Common myeloid progenitor, CD34-positive (primary cell): ENCODE data around the gene CPEB1.

Experiments
- CTCF ChIA-PET: fragments of 350-600 bp; sonication (Branson Sonifier 250); formaldehyde crosslinking; loops from one replicate; lab custom pipeline; 2021; ENCODE audit warnings: antibody characterized with exemption; lab: Charles Lee
- POLR2A ChIA-PET: fragments of 350-600 bp; sonication (Branson Sonifier 250); formaldehyde crosslinking; loops from one replicate; lab custom pipeline; 2021; ENCODE audit warnings: antibody characterized with exemption; lab: Charles Lee
- DNase-seq, 3 donors: peaks; one replicate each; pipeline versions ENCODE4 v3.0.0 to v3.0.0-alpha.2; 2013
- H3K27ac ChIP-seq, 2 experiments: 1 replicate in 1 of 2; 2 replicates in 1 of 2; pipeline ENCODE4 v1.7.0; 2013; ENCODE audit warnings: inconsistent platforms in 2 of 2, low read length in 2 of 2, mild to moderate bottlenecking in 2 of 2, low read depth in 1 of 2, moderate library complexity in 1 of 2; ENCODE audit not compliant: severe bottlenecking in 2 of 2, insufficient read depth in 1 of 2, poor library complexity in 1 of 2
- H3K27me3 ChIP-seq, 5 experiments: replicated peaks in 2 of 5; 1 replicate in 3 of 5; 2 replicates in 2 of 5; pipeline versions ENCODE4 v1.6.1 to v1.7.0; 2013; ENCODE audit warnings: low read length in 4 of 5, mild to moderate bottlenecking in 2 of 5, moderate library complexity in 2 of 5, inconsistent platforms in 1 of 5; ENCODE audit not compliant: insufficient read depth in 5 of 5, control insufficient read depth in 4 of 5
- H3K36me3 ChIP-seq, 4 experiments: 1 replicate in 2 of 4; 2 replicates in 2 of 4; pipeline versions ENCODE4 v1.6.1 to v1.7.0; 2013; ENCODE audit warnings: low read length in 3 of 4, control low read depth in 1 of 4, mild to moderate bottlenecking in 1 of 4; ENCODE audit not compliant: control insufficient read depth in 4 of 4, insufficient read depth in 4 of 4
- H3K4me1 ChIP-seq, 4 experiments: 1 replicate in 3 of 4; 2 replicates in 1 of 4; pipeline versions ENCODE4 v1.6.1 to v1.7.1; 2013; ENCODE audit warnings: low read length in 3 of 4, mild to moderate bottlenecking in 3 of 4, control low read depth in 1 of 4, inconsistent platforms in 1 of 4, moderate library complexity in 1 of 4; ENCODE audit not compliant: control insufficient read depth in 4 of 4, insufficient read depth in 4 of 4; ENCODE audit errors: control extremely low read depth in 1 of 4
- H3K4me3 ChIP-seq, 7 experiments: 1 replicate in 4 of 7; 2 replicates in 3 of 7; pipeline versions ENCODE4 v1.5.1 to v1.7.0; 2013; ENCODE audit warnings: mild to moderate bottlenecking in 7 of 7, low read length in 6 of 7, moderate library complexity in 6 of 7, inconsistent platforms in 2 of 7, low read depth in 2 of 7, control low read depth in 1 of 7; ENCODE audit not compliant: insufficient read depth in 4 of 7, control insufficient read depth in 1 of 7; ENCODE audit errors: extremely low read depth in 1 of 7
- H3K9me3 ChIP-seq, 5 experiments: 1 replicate in 4 of 5; 2 replicates in 1 of 5; pipeline versions ENCODE4 v1.6.1 to v1.7.1; 2013; ENCODE audit warnings: low read length in 4 of 5, mild to moderate bottlenecking in 2 of 5, inconsistent platforms in 1 of 5, low read depth in 1 of 5, moderate library complexity in 1 of 5; ENCODE audit not compliant: control insufficient read depth in 4 of 5, insufficient read depth in 2 of 5; ENCODE audit errors: control extremely low read depth in 1 of 5
- WGBS: methylation state at CpG from one replicate; pipeline ENCODE4 v1.1.5; 2013; ENCODE audit not compliant: insufficient coverage; 5-methylcytosine and 5-hydroxymethylcytosine counted together

The CPEB1 gene

GRCh38 chr15:82662641-82663040 is 15.5 kb upstream of the CPEB1 start:
- peaks cover 0 to 5% (median 0%) of the 10 kb centered on the region in 5 experiments for H3K27me3 ChIP-seq
- ChIA-PET POLR2A (no interaction called here), CTCF (no interaction called here)

GRCh38 chr15:82660378-82660777 is 13.2 kb upstream of the CPEB1 start:
- Histone ChIP-seq H3K4me3 (no peak overlapping the region), H3K27me3 (peaks cover 0 to 11% (median 0%) of the 10 kb centered on the region in 5 experiments), H3K36me3 (no peaks in the 10 kb centered on the region), H3K9me3 (no peaks in the 10 kb centered on the region), H3K27ac (no peak overlapping the region), H3K4me1 (no peaks in the 10 kb centered on the region)
- CTCF ChIA-PET = interaction anchor here (1.3 to 1.8 kb wide), 2 partner anchors 15 to 19 kb away, joined by 3 to 5 read pairs; no protein-coding TSS in a partner anchor
- 100% methylated on average over 1 of the region's 1 CpG for WGBS
- POLR2A ChIA-PET = no interaction called here
- DNase-seq = no peak

More at GRCh38 chr15:82662641-82663040, 15.5 kb upstream of the CPEB1 start:
- Histone ChIP-seq H3K27ac (no peak overlapping the region), H3K36me3 (no peaks in the 10 kb centered on the region), H3K9me3 (no peaks in the 10 kb centered on the region), H3K4me1 (no peaks in the 10 kb centered on the region), H3K4me3 (no peak overlapping the region)
- DNase-seq = no peak
- WGBS = 94% methylated on average over 9 of the region's 9 CpGs

- H3K36me3 ChIP-seq = no peaks in the 10 kb centered on the region
- no peak overlapping the region for H3K27ac ChIP-seq
- no peak overlapping the region for H3K4me3 ChIP-seq
- ChIA-PET POLR2A (no interaction called here), CTCF (no interaction called here)
- peaks cover 0 to 18% (median 0%) of the 10 kb centered on the region in 5 experiments for H3K27me3 ChIP-seq
- H3K9me3 ChIP-seq = no peaks in the 10 kb centered on the region
- DNase-seq = no peak
- WGBS = 76% methylated on average over 5 of the region's 7 CpGs
- H3K4me1 ChIP-seq = no peaks in the 10 kb centered on the region
Measured at GRCh38 chr15:82656641-82657266, 9.6 kb upstream of the CPEB1 start.

GRCh38 chr15:82655606-82656005 is 8.4 kb upstream of the CPEB1 start:
- no peaks in the 10 kb centered on the region for H3K36me3 ChIP-seq
- no peak overlapping the region for H3K4me3 ChIP-seq
- no peak overlapping the region for H3K27ac ChIP-seq
- ChIA-PET POLR2A (no interaction called here), CTCF (no interaction called here)
- no peaks in the 10 kb centered on the region for H3K9me3 ChIP-seq
- no peak for DNase-seq
- H3K27me3 ChIP-seq = peaks cover 0 to 18% (median 0%) of the 10 kb centered on the region in 5 experiments
- 100% methylated on average over 3 of the region's 3 CpGs for WGBS
- no peaks in the 10 kb centered on the region for H3K4me1 ChIP-seq

GRCh38 chr15:82653483-82654168 is 6.5 kb upstream of the CPEB1 start:
- H3K9me3 ChIP-seq = no peaks in the 10 kb centered on the region
- peaks cover 0 to 3% (median 0%) of the 10 kb centered on the region in 4 experiments for H3K4me1 ChIP-seq
- ChIA-PET CTCF (no interaction called here), POLR2A (no interaction called here)
- H3K27me3 ChIP-seq = peaks cover 0 to 29% (median 7%) of the 10 kb centered on the region in 5 experiments
- no peak overlapping the region for H3K4me3 ChIP-seq
- DNase-seq = no peak
- H3K36me3 ChIP-seq = no peaks in the 10 kb centered on the region
- H3K27ac ChIP-seq = no peak overlapping the region
- WGBS = 100% methylated on average over 1 of the region's 3 CpGs

GRCh38 chr15:82651708-82652107 is 4.5 kb upstream of the CPEB1 start:
- ChIA-PET POLR2A (no interaction called here), CTCF (no interaction called here)
- Histone ChIP-seq H3K4me1 (peaks cover 0 to 19% (median 14%) of the 10 kb centered on the region in 4 experiments), H3K9me3 (peaks cover 0 to 3% (median 0%) of the 10 kb centered on the region in 5 experiments), H3K4me3 (no peak overlapping the region), H3K27me3 (peaks cover 0 to 33% (median 24%) of the 10 kb centered on the region in 5 experiments), H3K36me3 (no peaks in the 10 kb centered on the region), H3K27ac (no peak overlapping the region)
- 83% methylated on average over 1 of the region's 2 CpGs for WGBS
- DNase-seq = no peak
